ENCODE measurements around the gene MACROD2.

DNA sequence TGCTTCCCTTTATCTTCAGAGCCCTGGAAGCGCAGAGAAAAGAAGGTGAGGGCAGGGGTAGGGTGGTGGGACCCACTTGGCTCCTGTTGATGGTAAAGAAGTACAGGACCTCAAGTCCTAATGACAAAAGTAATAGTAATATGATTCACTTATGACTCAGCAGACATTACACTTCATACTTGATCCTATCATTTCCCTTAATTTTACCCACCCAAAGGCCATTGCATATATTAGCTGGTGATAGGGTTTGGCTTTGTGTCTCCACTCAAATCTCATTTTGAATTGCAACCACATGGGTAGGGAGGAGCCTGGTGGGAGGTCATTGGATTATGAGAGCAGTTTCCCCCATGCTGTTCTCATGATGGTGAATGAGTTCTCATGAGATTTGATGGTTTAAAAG is 1697.3 kb downstream of the MACROD2 start:
- TF ChIP-seq, protein P1, sequence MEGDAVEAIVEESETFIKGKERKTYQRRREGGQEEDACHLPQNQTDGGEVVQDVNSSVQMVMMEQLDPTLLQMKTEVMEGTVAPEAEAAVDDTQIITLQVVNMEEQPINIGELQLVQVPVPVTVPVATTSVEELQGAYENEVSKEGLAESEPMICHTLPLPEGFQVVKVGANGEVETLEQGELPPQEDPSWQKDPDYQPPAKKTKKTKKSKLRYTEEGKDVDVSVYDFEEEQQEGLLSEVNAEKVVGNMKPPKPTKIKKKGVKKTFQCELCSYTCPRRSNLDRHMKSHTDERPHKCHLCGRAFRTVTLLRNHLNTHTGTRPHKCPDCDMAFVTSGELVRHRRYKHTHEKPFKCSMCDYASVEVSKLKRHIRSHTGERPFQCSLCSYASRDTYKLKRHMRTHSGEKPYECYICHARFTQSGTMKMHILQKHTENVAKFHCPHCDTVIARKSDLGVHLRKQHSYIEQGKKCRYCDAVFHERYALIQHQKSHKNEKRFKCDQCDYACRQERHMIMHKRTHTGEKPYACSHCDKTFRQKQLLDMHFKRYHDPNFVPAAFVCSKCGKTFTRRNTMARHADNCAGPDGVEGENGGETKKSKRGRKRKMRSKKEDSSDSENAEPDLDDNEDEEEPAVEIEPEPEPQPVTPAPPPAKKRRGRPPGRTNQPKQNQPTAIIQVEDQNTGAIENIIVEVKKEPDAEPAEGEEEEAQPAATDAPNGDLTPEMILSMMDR (conservative IDR thresholded peaks at IDR 0.05; ENCODE audit: low read depth, low read length), result no peak
- no peak for TF ChIP-seq EZH2 (IDR thresholded peaks at IDR 0.05; ENCODE audit: borderline replicate concordance, low read depth, low read length, poor library complexity, severe bottlenecking)
